ENCODE results near the gene TOR1A.
A peak's percentile ranks its signal among the peaks of the same experiment; 100 is the strongest.

TOR1A gene

DNA sequence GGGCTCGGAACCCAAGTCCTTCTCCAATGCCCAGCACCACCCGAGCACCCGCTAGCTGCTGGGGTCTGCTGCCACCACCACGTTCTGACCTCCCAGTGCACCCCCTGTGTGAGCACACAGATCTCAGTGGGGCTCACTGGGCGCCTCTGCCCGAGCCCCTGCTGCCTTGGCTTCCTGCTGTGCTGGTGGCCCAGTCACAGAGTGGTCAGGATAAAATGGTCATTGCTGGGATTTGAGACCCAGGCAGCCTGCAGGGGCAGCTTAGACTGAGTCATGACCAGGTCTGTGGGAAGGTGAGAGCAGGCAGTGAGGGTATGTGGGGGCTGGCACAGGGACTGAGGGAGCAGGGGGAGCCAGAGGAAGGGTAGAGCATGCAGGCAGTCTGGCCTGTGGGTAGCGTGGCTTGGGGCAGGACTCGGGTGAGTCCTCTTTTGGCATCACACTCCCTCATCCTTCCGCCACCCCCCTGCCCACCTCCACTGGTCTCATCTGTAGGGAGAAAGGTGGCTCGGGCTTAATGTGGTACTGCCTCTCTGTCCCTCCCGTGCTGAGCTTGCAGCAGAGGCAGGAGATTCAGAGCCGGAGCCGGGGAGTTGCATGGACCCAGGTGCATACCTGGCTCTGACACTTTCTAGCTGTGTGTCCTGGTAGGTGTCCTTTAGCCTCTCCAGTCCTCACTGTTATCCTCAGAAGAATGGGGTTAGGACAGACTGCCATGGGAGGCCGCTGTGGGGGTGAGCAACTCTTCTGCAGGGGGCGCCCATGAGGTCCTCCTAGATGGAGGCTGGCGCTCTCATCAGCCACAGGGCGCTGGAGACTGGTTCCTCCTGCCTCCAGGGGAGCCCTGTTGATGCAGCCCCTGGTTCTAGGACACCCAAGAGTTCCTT lies 43.4 kb upstream of the TOR1A start:
- H3K4me1 Mint-ChIP-seq: peaks cover 53% of the 10 kb centered on the region
- peaks cover 6% of the 10 kb centered on the region for H3K27me3 Mint-ChIP-seq (ENCODE audit: low read depth, poor library complexity)
- no peak overlapping the region for H3K4me3 Mint-ChIP-seq
- TF ChIP-seq, protein P1, sequence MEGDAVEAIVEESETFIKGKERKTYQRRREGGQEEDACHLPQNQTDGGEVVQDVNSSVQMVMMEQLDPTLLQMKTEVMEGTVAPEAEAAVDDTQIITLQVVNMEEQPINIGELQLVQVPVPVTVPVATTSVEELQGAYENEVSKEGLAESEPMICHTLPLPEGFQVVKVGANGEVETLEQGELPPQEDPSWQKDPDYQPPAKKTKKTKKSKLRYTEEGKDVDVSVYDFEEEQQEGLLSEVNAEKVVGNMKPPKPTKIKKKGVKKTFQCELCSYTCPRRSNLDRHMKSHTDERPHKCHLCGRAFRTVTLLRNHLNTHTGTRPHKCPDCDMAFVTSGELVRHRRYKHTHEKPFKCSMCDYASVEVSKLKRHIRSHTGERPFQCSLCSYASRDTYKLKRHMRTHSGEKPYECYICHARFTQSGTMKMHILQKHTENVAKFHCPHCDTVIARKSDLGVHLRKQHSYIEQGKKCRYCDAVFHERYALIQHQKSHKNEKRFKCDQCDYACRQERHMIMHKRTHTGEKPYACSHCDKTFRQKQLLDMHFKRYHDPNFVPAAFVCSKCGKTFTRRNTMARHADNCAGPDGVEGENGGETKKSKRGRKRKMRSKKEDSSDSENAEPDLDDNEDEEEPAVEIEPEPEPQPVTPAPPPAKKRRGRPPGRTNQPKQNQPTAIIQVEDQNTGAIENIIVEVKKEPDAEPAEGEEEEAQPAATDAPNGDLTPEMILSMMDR (IDR thresholded peaks at IDR 0.05): no peak
- H3K36me3 Mint-ChIP-seq (ENCODE audit: low read depth): peaks cover 30% of the 10 kb centered on the region
- H3K27ac Mint-ChIP-seq: no peak overlapping the region
- no peaks in the 10 kb centered on the region for H3K9me3 Mint-ChIP-seq
- DNase-seq: no peak

DNA sequence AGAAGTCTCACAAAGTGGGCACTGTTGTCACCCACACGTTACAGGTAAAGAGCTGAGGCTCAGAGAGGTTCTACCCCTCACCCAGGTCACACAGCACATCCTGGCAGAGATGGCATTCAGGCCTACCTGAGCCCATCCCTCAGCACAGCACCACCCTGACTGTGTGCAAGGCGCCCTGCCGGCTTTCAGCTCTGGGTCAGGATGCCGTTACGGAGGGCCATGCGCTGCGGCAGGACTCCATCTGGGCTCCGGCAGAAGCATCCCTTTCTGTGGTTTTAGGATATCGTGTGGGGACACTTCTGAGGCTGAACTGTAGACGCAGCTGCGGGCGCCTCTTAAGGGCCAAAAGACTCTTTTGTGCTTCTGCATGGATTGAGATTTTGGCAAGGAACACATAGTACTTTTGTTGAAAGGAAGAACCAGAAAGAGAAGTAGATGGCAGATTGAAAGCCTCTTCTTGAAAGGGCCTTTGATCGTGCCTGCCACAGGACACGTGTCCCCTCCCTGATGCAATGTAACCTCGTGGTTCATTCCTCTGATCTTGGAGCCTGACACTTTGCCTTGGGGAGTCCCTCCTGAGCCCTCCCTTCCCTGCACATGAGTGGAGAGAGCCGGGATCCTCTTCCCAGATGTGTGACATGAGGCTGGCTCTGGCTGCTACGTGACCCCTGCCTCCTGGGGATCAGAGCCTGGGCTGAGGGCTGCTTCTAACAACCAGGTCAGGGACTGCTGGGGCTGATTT lies 42.6 kb upstream of the TOR1A start:
- Mint-ChIP-seq H3K36me3 (ENCODE audit: low read depth) (peaks cover 36% of the 10 kb centered on the region), H3K4me1 (peaks cover 52% of the 10 kb centered on the region), H3K9me3 (no peaks in the 10 kb centered on the region), H3K27me3 (ENCODE audit: low read depth, poor library complexity) (peaks cover 6% of the 10 kb centered on the region), H3K27ac (peak overlapping the region; percentile 58), H3K4me3 (no peak overlapping the region)
- no peak for DNase-seq
- TF ChIP-seq, protein P1 (IDR thresholded peaks at IDR 0.05): no peak

DNA sequence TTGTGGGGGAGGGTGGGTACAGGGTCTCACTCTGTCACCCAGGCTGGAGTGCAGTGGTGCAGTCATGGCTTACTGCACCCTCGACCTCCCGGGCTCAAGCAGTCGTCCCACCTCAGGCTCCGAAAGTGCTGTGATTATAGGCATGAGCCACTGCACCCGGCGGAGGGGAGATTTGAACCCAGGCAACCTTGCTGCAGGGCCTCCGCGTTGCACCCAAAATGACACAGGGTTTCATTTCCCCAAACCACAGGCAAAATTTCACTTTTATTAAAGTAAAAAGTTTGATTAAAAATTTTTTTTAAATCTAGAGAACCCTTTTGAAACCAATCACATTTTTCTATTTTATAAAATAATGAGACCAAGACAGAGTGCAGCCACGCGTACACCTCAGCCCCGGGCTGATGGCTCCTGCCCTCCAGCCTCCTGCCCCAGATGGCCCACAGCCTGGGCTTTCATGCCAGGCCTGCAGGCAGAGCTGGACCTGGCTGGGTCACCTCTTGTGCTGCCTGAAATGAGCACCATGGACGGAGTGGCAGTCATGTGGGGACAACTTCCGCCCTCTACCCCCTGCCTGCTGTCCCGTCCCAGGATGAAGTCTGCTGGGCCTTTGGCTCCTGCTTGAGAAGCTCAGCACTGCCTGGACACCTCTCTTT lies 41.9 kb upstream of the TOR1A start:
- DNase-seq: no peak
- peaks cover 6% of the 10 kb centered on the region for H3K27me3 Mint-ChIP-seq (ENCODE audit: low read depth, poor library complexity)
- H3K4me1 Mint-ChIP-seq: peaks cover 47% of the 10 kb centered on the region
- TF ChIP-seq, protein P1 (IDR thresholded peaks at IDR 0.05): no peak
- peaks cover 36% of the 10 kb centered on the region for H3K36me3 Mint-ChIP-seq (ENCODE audit: low read depth)
- no peak overlapping the region for H3K27ac Mint-ChIP-seq
- no peaks in the 10 kb centered on the region for H3K9me3 Mint-ChIP-seq
- no peak overlapping the region for H3K4me3 Mint-ChIP-seq

DNA sequence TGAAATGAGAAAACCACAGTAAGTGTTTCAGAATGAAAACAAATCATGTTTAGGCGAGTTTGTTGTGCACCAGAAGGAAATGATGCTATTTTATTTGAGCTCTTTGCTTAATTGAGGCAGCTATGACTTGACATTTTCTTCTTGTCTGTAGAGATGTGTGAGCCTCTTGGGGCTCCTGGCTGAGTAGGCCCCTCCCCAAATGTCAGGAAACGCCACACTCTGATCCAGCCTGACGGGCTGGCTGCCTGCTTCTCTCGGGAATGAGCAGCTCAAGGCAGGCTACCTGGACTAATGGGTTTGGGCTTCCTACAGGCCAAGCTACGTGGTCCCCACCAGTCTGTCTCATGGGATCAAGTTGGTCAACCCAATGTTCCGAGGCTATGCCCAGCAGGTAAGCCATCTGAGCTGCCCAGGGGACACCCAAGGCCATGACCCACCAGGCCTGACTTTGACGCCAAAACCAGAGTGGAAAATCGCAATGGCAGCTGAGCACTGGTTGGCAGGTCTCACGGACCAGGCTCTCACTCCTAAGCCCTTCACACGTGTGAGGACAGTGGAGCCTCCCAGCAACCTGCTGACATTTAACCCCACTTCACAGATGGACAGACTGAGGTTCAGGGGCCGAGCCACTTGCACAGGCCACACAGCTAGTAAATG lies 41.2 kb upstream of the TOR1A start:
- H3K9me3 Mint-ChIP-seq: no peaks in the 10 kb centered on the region
- H3K27ac Mint-ChIP-seq: peak overlapping the region; percentile 25

DNA sequence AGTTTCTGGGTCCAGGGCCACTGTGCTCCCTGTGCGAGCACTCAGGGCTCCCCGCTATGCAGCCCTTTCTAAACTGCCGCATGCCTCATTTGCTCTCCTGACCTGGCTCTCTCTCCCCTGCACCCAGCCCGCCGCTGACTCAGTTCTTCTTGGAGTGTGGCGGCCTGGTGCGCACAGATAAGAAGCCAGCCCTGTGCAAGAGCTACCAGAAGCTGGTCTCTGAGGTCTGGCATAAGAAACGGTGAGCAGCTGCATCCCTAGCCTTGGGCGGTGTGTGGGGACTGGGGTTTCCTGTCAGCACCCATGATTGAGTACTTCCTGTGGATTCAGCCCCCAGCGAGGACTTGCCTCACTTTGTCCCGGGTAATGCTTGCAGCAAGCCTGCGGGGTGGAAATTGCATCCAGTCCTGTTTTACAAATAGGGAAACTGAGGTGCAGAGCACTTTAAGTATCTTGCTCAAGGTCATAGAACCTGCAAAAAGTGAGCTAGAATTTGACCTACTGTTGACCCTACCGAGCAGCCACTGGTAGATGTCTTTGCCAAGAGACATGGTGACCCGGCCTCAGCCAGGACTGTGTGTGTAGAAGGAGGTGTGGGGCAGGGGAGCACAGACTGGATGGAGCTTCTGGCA lies 39.2 kb upstream of the TOR1A start:
- H3K36me3 Mint-ChIP-seq (ENCODE audit: low read depth): peaks cover 40% of the 10 kb centered on the region
- peak; percentile 41 for DNase-seq

More for the DNA sequence above, 41.2 kb upstream of the TOR1A start:
- peaks cover 35% of the 10 kb centered on the region for H3K36me3 Mint-ChIP-seq (ENCODE audit: low read depth)
- H3K27me3 Mint-ChIP-seq (ENCODE audit: low read depth, poor library complexity): peaks cover 6% of the 10 kb centered on the region
- TF ChIP-seq, protein P1 (IDR thresholded peaks at IDR 0.05): no peak
- peaks cover 43% of the 10 kb centered on the region for H3K4me1 Mint-ChIP-seq
- H3K4me3 Mint-ChIP-seq: no peak overlapping the region
- no peak for DNase-seq

More for the DNA sequence above, 39.2 kb upstream of the TOR1A start:
- peaks cover 6% of the 10 kb centered on the region for H3K27me3 Mint-ChIP-seq (ENCODE audit: low read depth, poor library complexity)
- TF ChIP-seq, protein P1 (IDR thresholded peaks at IDR 0.05): no peak
- H3K4me3 Mint-ChIP-seq: no peak overlapping the region
- no peaks in the 10 kb centered on the region for H3K9me3 Mint-ChIP-seq
- H3K4me1 Mint-ChIP-seq: peaks cover 38% of the 10 kb centered on the region
- H3K27ac Mint-ChIP-seq: peak overlapping the region; percentile 36

Measured in nephron progenitor cell (in vitro differentiated cells).